Measurements from ENCODE around the gene CCDC13.
A peak's percentile ranks its signal among the peaks of the same experiment; 100 is the strongest.

CCDC13 gene

GRCh38 chr3:42736081-42736480 is 37.0 kb downstream of the CCDC13 start:
- no peak for DNase-seq (ENCODE audit: low read depth in 2 of 2)
- TF ChIP-seq CTCF (IDR thresholded peaks at IDR 0.05; ENCODE audit: low read depth, low read length), result no peak

GRCh38 chr3:42735615-42736014 is 37.4 kb downstream of the CCDC13 start:
- no peak overlapping the region for H3K4me3 ChIP-seq (replicated peaks in 1 of 2; ENCODE audit: low read depth in 2 of 2, low read length in 2 of 2)
- no peak for DNase-seq (ENCODE audit: low read depth in 2 of 2)
- TF ChIP-seq CTCF (IDR thresholded peaks at IDR 0.05; ENCODE audit: low read depth, low read length), result no peak

More at GRCh38 chr3:42736081-42736480, 37.0 kb downstream of the CCDC13 start:
- H3K4me3 ChIP-seq (replicated peaks in 1 of 2; ENCODE audit: low read depth in 2 of 2, low read length in 2 of 2), result no peak overlapping the region

DNA sequence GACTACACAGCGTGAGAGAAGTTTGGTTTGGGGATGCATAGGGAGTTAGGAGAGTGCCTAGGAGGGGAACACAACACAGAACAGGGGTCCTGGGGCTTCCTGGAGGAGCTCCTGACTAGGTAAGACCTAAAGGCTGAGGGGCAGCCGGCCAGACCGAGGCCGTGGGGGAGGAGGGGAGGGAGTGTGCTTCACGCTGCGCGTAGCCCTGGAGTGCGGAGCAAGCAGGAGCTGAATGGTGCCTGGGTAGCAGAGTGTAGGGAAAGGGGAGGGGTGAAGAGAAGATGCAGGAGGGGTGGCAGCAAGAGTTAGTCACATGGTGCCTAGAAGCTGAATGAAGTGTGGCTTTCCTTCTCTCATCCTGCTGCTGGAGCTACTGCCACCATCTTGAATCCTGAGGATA is 38.0 kb downstream of the CCDC13 start:
- H3K4me3 ChIP-seq (replicated peaks in 1 of 2; ENCODE audit: low read depth in 2 of 2, low read length in 2 of 2), result no peak overlapping the region
- no peak for TF ChIP-seq CTCF (IDR thresholded peaks at IDR 0.05; ENCODE audit: low read depth, low read length)
- DNase-seq (ENCODE audit: low read depth in 2 of 2), result no peak

DNA sequence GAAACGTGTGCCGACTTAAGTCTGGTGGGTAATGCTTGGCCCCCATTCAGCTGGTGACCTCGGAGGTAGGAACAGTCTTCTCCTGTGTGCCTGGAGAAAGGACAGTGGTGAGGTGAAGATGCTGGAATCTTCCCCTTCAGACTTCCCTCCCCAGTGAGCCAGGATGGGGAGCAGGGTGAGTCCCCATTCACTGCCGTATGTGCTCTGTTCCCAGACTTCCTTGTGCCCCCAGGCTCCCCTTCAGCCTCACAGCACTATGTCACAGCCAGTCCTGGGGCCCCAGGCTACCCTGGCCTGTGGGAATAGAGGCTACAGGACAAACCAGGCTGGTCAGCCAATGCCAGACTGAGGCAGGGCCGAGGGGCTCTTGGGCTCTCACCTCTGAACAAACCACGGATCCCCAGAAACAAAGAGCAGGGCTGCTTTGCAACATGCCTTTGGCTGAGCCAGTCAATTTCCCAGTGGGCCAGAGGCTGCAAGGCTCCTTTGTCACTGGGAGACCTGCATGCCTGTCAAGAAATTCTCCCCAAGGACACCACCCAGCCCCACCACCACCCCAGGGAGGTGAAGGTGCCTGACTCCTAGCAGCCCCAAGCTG is 38.7 kb downstream of the CCDC13 start:
- TF ChIP-seq CTCF (IDR thresholded peaks at IDR 0.05; ENCODE audit: low read depth, low read length), result no peak
- H3K4me3 ChIP-seq (replicated peaks in 1 of 2; ENCODE audit: low read depth in 2 of 2, low read length in 2 of 2), result no peak overlapping the region
- DNase-seq (ENCODE audit: low read depth in 2 of 2), result no peak

GRCh38 chr3:42733501-42734262 is 39.4 kb downstream of the CCDC13 start:
- TF ChIP-seq CTCF (IDR thresholded peaks at IDR 0.05; ENCODE audit: low read depth, low read length), result no peak
- no peak overlapping the region for H3K4me3 ChIP-seq (replicated peaks in 1 of 2; ENCODE audit: low read depth in 2 of 2, low read length in 2 of 2)
- no peak for DNase-seq (ENCODE audit: low read depth in 2 of 2)

DNA sequence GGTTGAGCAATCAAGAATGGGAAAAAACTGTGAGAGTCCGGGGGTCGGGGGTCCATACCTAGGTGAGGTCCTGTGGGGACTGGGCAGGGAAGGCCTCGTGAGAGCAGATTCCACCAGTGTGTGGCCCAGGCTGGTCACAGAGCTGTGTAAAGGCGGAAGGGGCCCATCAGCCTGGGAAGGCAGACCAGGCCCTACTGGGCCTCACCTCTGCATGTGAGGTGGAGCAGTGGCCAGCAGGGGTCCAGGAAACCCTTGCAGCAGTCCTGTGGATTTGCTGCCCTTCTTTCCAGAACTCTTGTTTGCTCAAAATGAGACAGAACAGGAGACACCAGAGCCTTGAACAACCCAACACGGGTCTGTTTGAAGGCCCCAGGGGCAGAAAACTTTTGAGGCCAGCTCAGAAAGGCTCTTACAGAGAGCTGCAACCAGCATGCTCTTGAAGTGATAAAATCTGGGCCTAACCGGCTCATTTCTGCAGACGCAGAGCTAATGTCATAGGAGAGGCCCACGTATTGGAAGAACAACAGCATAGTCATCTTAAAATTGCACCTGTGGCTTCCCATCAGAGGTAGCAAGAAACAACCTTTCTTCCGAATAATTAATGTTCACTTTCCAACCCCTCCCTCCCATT is 40.1 kb downstream of the CCDC13 start:
- no peak overlapping the region for H3K4me3 ChIP-seq (replicated peaks in 1 of 2; ENCODE audit: low read depth in 2 of 2, low read length in 2 of 2)
- no peak for DNase-seq (ENCODE audit: low read depth in 2 of 2)
- TF ChIP-seq CTCF (IDR thresholded peaks at IDR 0.05; ENCODE audit: low read depth, low read length), result peak; percentile 12
